ENCODE results near the gene DNAI2. TPM values are rescaled to one million over a fixed set of nuclear protein-coding genes. Genes with fewer than 3 reads are reported as not detected.
A peak's percentile ranks its signal among the peaks of the same experiment; 100 is the strongest.
"Not testable (repeated sequence)": the region's sequence is repeated elsewhere in the genome, so short reads cannot be mapped to it uniquely, and the experiment has no call there.

DNAI2 gene
- polyA plus RNA-seq, 3 donors from 2014 or later, result 0.74 TPM; not detected in 2

DNA sequence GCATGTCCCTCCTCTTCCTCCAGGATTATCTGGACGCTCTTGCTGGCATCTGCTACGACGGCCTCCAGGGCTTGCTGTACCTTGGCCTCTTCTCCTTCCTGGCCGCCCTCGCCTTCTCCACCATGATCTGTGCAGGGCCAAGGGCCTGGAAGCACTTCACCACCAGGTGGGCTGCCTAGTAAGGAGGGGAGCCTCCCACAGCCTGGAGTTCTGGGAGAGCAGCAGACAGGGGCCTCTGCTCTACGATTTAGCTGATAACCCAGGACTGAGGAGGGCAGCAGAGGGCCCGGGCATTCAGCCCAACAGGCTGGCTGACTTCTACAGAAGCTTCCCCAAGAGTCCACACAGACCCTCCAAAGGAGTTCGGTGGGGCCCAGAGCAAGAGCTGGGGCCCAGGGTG lies 21.8 kb upstream of the DNAI2 start:
- peaks cover 0 to 2% of the 10 kb centered on the region in 2 donors for H3K4me1 Mint-ChIP-seq
- no peaks in the 10 kb centered on the region for H3K27me3 Mint-ChIP-seq (ENCODE audit: low read depth in 3 of 3)
- H3K36me3 Mint-ChIP-seq, result peaks cover 0 to 10% (median 3%) of the 10 kb centered on the region in 3 donors
- H3K27ac Mint-ChIP-seq, result no peak overlapping the region
- H3K9me3 Mint-ChIP-seq, result no peaks in the 10 kb centered on the region
- no peak overlapping the region for H3K4me3 Mint-ChIP-seq
- no peak for DNase-seq

DNA sequence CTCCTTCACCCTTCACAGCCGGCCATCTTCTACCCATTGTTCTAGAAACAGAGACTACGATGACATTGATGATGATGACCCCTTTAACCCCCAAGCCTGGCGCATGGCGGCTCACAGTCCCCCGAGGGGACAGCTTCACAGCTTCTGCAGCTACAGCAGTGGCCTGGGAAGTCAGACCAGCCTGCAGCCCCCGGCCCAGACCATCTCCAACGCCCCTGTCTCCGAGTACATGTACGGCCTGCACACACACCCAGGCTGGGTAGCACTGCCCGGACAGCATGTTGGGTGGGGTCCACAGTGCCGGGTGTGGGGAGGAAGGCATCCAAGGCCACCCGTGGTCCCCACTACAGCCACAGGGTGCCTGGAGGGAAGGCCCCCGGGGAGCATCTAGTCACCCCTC lies 21.0 kb upstream of the DNAI2 start:
- Mint-ChIP-seq H3K4me3 (no peak overlapping the region), H3K36me3 (peaks cover 0 to 10% (median 3%) of the 10 kb centered on the region in 3 donors), H3K27me3 (ENCODE audit: low read depth in 3 of 3) (no peaks in the 10 kb centered on the region), H3K27ac (no peak overlapping the region), H3K4me1 (peaks cover 0 to 2% of the 10 kb centered on the region in 2 donors), H3K9me3 (no peaks in the 10 kb centered on the region)
- no peak for DNase-seq

DNA sequence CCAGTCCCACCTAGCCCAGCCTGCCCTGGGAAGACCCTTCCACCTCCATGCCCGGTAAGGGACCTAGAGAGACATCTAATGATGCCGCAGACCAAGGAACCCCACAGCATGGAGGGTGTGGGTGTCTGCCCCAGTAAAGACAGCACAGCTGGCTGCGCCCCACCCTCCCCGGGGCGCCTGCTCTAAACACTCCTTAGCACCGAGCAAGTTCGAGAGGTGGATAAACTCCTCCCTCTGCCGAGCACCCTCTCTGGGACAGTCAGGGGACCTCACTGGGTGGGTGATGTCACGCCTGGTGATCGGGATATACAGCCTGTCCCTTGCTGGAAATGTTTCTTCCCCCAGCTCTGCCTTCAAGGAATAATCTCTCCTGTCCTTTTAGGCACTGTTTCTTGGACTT lies 16.7 kb upstream of the DNAI2 start:
- Mint-ChIP-seq H3K9me3 (no peaks in the 10 kb centered on the region), H3K36me3 (no peaks in the 10 kb centered on the region), H3K27ac (no peak overlapping the region), H3K27me3 (ENCODE audit: low read depth in 3 of 3) (peaks cover 0 to 2% (median 0%) of the 10 kb centered on the region in 3 donors), H3K4me1 (no peaks in the 10 kb centered on the region), H3K4me3 (no peak overlapping the region)
- DNase-seq, result no peak

DNA sequence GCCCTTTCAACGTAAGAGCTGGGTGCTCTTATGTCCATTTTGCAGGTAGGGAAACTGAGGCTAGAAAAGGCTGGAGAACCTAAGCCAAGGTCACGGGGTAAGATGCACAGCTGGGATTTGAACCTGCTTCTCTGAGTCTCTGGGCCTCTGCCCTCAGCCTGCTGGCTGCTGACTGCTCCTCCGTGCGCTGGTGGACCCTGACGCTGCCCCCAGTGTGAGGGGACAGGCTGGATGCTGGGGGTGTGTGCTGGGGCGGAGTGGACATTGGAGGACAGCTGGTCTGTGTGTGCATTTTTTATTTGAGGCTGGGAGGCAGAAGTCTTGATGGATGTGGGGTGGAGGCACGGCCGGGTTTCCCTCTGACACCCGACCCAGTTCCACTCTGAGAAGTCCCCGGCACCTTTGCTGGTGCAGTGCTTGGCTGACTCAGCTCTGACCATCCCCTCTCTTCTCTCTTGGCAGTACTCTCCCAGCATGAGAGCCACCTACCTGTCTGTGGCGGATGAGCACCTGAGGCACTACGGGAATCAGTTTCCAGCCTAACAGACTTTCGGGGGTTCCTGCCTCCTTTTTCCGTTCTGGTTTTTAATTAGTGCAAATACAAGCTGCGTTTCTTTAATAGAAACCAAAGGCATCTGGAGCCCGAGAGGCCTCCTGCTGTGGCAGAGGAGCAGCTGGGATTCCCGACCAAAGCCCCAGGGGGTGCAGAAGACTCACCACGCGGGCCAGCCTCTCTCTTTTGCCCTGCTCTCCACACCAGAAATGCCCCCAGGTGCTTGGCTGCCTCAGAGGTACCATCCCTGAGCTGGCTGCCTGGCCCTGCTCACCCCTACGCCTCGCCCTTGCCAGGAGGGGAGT lies 14.1 kb upstream of the DNAI2 start:
- Mint-ChIP-seq H3K27ac (no peak overlapping the region), H3K27me3 (ENCODE audit: low read depth in 3 of 3) (peaks cover 0 to 2% (median 1%) of the 10 kb centered on the region in 3 donors), H3K36me3 (no peaks in the 10 kb centered on the region)

DNA sequence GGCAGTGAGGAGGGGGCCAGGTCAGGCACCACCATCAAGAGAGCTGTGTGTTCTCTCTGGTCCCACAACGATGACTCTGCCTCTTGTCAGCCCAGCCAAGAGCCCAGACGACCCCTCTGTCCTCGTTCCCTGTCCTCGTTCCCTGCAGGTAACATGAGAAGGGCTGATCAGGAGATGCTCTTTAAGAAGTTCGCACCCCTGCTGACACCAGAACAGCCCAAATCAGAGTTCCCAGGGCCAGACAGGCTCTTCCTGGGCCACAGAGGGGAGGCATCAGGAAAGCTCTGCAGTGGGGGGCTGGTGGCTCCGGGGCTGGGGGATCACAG lies 13.5 kb upstream of the DNAI2 start:
- no peak overlapping the region for H3K4me3 Mint-ChIP-seq
- DNase-seq, result no peak
- peaks cover 0 to 2% (median 1%) of the 10 kb centered on the region in 3 donors for H3K27me3 Mint-ChIP-seq (ENCODE audit: low read depth in 3 of 3)
- H3K36me3 Mint-ChIP-seq, result no peaks in the 10 kb centered on the region
- no peaks in the 10 kb centered on the region for H3K9me3 Mint-ChIP-seq
- no peak overlapping the region for H3K27ac Mint-ChIP-seq
- no peaks in the 10 kb centered on the region for H3K4me1 Mint-ChIP-seq

More for the DNA sequence above, 14.1 kb upstream of the DNAI2 start:
- H3K4me1 Mint-ChIP-seq, result no peaks in the 10 kb centered on the region
- no peak for DNase-seq
- H3K4me3 Mint-ChIP-seq, result no peak overlapping the region
- no peaks in the 10 kb centered on the region for H3K9me3 Mint-ChIP-seq

DNA sequence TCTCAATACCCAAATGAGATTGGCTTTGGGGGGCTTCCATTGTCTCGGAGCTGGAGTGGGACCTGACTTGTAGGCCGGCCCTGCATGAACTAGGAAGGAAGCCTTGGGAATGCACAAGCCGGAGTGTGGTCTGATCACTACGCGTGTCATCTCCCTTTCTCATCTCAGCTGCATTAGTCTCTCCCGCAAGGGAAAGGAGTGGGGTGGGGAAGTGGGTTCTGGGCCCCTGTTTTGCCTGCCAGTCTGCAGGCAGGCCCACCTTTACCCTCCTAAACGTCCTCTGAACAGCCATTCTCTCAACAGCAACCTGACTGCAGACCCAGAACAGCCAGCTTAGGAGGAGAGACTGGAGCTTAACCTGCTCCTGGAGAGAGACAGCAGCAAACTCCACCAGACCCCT lies 11.4 kb upstream of the DNAI2 start:
- no peak for DNase-seq
- peaks cover 0 to 3% (median 2%) of the 10 kb centered on the region in 3 donors for H3K27me3 Mint-ChIP-seq (ENCODE audit: low read depth in 3 of 3)
- no peak overlapping the region for H3K4me3 Mint-ChIP-seq
- no peaks in the 10 kb centered on the region for H3K4me1 Mint-ChIP-seq
- H3K9me3 Mint-ChIP-seq, result no peaks in the 10 kb centered on the region
- H3K27ac Mint-ChIP-seq, result no peak overlapping the region
- H3K36me3 Mint-ChIP-seq, result peaks cover 0 to 2% (median 0%) of the 10 kb centered on the region in 3 donors

DNA sequence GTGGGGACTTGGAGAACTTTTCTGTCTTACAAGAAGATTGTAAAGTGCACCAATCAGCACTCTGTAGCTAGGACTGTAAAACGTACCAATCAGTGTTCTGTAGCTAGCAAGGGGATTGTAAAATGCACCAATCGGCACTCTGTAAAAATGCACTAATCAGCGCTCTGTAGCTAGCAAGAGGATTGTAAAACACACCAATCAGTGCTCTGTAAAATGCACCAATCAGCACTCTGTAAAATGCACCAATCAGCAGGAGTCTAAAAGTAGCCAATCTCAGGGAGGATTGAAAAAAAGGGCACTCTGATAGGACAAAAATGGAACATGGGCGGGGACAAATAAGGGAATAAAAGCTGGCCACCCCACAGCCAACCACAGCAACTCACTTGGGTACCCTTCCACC lies 7.0 kb upstream of the DNAI2 start:
- H3K36me3 Mint-ChIP-seq; H3K4me3 Mint-ChIP-seq; DNase-seq; H3K27ac Mint-ChIP-seq; H3K27me3 Mint-ChIP-seq (ENCODE audit: low read depth in 3 of 3); H3K4me1 Mint-ChIP-seq; H3K9me3 Mint-ChIP-seq: not testable (repeated sequence)

DNA sequence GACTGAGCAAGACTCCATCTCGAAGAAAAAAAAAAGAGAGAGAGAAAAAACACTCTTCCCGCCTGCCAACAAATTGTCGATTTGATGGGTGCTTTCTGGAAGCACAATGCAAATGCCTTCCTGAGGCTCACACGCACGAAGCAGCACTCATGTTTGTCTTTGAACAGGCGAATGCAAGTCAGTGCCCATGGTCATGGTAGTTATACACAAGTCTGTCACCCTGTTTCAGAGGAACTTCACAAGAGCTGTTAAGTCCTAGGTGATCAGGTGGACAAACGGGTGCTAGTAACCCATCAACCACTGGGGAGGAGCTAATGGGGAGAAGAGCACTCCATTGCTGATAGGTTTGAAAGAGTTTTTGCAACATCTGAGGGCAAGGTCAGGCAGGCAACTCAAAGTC lies 6.5 kb upstream of the DNAI2 start:
- no peak for DNase-seq
- Mint-ChIP-seq H3K9me3 (no peaks in the 10 kb centered on the region), H3K36me3 (peaks cover 0 to 5% (median 0%) of the 10 kb centered on the region in 3 donors), H3K4me3 (no peak overlapping the region), H3K27ac (peak overlapping the region in 1 of 6 donors; percentile 4), H3K4me1 (peaks cover 0 to 2% of the 10 kb centered on the region in 2 donors), H3K27me3 (ENCODE audit: low read depth in 3 of 3) (peaks cover 1 to 6% (median 3%) of the 10 kb centered on the region in 3 donors)

DNA sequence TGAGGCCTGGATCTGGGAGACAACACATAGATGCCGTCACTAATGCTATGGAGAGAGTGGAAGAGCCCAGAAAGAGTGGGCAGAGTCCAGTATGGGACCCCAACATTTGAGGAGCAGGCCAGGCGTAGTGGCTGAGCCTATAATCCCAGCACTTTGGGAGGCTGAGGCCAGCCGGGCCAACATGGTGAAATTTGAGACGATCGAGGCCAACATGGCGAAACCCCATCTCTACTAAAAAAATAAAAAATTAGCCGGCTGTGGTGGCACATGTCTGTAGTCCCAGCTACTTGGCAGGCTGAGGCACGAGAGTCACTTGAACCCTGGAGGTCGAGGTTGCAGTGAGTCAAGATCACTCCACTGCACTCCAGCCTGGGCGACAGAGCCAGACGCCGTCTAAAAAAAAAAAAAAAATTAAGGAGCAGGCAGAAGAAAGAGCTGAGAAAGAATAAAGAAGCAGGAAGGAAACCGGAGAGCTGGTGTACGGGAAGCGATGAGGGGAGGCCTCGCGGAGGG lies 6.0 kb upstream of the DNAI2 start:
- no peak for DNase-seq
- Mint-ChIP-seq H3K4me1 (peaks cover 0 to 2% of the 10 kb centered on the region in 2 donors), H3K9me3 (no peaks in the 10 kb centered on the region), H3K4me3 (no peak overlapping the region), H3K36me3 (peaks cover 0 to 5% (median 0%) of the 10 kb centered on the region in 3 donors), H3K27me3 (ENCODE audit: low read depth in 3 of 3) (peaks cover 1 to 6% (median 3%) of the 10 kb centered on the region in 3 donors), H3K27ac (no peak overlapping the region)

DNA sequence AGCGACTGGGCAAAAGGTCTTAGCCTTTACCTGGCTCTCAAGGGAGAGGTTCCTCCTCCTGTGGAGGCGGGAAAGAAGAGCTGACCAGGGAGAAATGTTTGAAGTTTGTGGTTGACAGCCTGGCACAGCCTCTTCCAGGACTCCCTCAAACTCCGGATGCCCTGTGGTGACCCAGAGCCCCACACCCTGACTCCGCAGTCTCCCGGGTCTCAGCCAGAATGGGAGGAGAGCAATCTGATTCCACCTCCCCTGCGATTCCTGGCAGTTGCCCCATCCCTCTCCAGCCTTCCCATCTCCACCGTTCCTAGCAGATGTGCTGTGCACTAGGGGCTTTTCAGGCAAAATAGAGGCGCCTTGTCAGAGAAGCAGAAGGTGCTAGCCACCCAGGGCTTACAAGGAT lies 5.5 kb upstream of the DNAI2 start:
- Mint-ChIP-seq H3K27me3 (ENCODE audit: low read depth in 3 of 3) (peaks cover 1 to 7% (median 3%) of the 10 kb centered on the region in 3 donors), H3K4me3 (no peak overlapping the region), H3K36me3 (peaks cover 0 to 5% (median 0%) of the 10 kb centered on the region in 3 donors), H3K4me1 (peaks cover 0 to 6% of the 10 kb centered on the region in 2 donors), H3K27ac (no peak overlapping the region), H3K9me3 (no peaks in the 10 kb centered on the region)
- no peak for DNase-seq

DNA sequence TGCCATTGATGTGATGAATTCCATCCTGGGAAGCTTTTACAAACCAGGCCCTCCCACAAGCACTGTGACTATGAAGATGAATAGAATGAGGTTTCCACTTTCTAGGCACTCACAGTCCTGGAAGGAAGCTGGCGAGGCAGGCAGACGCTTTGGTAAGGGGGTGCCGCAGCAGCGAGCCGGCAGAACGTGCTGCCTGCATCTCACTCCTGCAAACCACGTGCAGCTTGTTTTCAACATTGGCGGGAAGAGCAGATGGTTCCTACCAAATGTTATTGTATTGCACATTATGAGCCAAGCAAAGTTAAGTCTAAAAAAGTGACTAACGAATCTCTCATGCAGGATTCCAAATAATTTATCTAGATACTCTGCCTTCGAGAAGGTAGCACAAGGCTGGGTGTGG lies 3.7 kb upstream of the DNAI2 start:
- peak overlapping the region in 1 of 5 donors; percentile 18 for H3K4me3 Mint-ChIP-seq
- DNase-seq, result no peak
- peak overlapping the region in 1 of 6 donors; percentile 58 for H3K27ac Mint-ChIP-seq
- H3K36me3 Mint-ChIP-seq, result peaks cover 0 to 5% (median 0%) of the 10 kb centered on the region in 3 donors
- no peaks in the 10 kb centered on the region for H3K9me3 Mint-ChIP-seq
- H3K27me3 Mint-ChIP-seq (ENCODE audit: low read depth in 3 of 3), result peaks cover 3 to 10% (median 7%) of the 10 kb centered on the region in 3 donors
- peaks cover 17 to 23% of the 10 kb centered on the region in 2 donors for H3K4me1 Mint-ChIP-seq

DNA sequence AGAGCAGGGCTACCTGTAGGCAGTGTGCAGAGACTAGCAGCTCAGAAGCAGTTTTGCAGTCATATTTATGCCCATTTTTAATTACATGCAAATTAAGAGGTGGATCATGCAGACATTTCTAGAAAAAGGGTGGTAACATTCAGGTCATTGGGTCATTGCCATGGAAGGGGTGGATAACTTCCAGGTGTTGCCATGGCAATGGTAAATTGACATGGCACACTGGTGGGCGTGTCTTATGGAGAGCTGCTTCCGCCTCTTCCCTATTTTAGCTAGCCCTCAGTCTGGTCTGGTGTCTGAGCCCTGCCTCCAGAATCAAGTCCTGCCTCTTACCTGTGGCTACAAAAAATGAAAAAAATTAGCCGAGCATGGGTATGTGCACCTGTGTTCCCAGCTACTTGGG lies 2.8 kb upstream of the DNAI2 start:
- H3K27me3 Mint-ChIP-seq (ENCODE audit: low read depth in 3 of 3), result peaks cover 3 to 14% (median 7%) of the 10 kb centered on the region in 3 donors
- peaks cover 0 to 5% (median 0%) of the 10 kb centered on the region in 3 donors for H3K36me3 Mint-ChIP-seq
- H3K4me3 Mint-ChIP-seq, result no peak overlapping the region

DNA sequence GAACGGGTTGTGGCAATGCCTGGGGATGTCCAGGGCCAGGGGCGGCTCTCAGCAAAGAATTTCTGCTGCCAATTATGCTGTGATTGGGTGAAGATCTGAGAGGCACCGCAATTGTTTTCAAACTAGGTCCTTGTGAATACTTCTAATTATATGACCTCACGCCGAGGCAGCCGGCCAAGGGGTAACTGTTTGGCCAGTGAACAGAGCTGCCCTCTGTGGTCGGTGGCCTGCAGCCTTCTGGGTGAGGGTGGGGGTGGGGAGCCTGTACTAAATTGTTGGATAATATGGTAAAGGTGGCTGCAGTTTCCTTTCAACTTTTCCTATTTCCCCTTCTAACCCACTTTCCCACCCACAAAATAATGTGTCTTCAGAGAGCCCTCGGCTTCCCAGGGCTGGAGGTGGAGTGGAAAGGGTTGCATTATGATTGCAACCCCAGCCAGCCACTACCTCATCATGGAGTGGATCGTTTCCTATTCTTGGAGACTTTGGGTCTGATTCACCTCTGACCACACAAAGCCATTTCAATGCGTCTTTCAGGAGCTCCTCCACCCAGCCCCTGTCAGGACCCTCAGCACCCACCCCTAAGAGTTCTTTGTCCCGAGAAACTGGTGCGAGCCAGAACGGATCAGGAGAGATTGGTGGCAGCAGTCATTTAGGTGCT lies 2.0 kb upstream of the DNAI2 start:
- peaks cover 17 to 32% of the 10 kb centered on the region in 2 donors for H3K4me1 Mint-ChIP-seq

More for the DNA sequence above, 2.8 kb upstream of the DNAI2 start:
- H3K27ac Mint-ChIP-seq, result peak overlapping the region in 1 of 6 donors; percentile 11
- no peak for DNase-seq
- H3K9me3 Mint-ChIP-seq, result no peaks in the 10 kb centered on the region
- peaks cover 17 to 27% of the 10 kb centered on the region in 2 donors for H3K4me1 Mint-ChIP-seq

DNA sequence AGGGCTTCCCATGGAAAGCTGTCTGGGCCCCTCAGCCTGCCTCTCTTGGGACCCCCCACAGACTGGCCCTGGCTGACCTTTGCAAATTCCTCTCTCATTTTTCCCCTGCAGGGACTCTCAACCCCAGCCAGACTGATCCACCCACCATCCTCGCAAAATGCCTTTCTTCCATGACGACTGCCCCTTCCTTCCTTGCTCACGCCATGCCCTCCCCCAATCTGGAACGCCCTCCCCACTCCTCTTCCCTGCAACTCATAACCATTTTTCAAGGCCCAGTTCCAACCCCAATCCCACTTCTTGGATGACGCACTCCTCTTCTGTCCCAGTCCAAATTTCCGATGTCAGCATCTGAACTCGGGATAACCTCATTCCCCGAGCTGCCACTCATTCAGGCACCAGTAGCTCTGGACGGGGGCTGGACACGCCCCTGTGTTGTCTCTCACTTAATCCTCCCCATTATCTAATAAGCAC lies 1.3 kb upstream of the DNAI2 start:
- Mint-ChIP-seq H3K36me3 (peaks cover 0 to 2% (median 0%) of the 10 kb centered on the region in 3 donors), H3K4me3 (peak overlapping the region in 1 of 5 donors; percentile 17), H3K27me3 (ENCODE audit: low read depth in 3 of 3) (peaks cover 3 to 13% (median 7%) of the 10 kb centered on the region in 3 donors), H3K9me3 (no peaks in the 10 kb centered on the region), H3K27ac (peak overlapping the region in 3 of 6 donors; percentile 32 to 91 (median 58)), H3K4me1 (peaks cover 17 to 32% of the 10 kb centered on the region in 2 donors)
- DNase-seq, result no peak

More for the DNA sequence above, 2.0 kb upstream of the DNAI2 start:
- Mint-ChIP-seq H3K27me3 (ENCODE audit: low read depth in 3 of 3) (peaks cover 3 to 16% (median 7%) of the 10 kb centered on the region in 3 donors), H3K9me3 (no peaks in the 10 kb centered on the region), H3K36me3 (peaks cover 0 to 5% (median 0%) of the 10 kb centered on the region in 3 donors), H3K27ac (no peak overlapping the region), H3K4me3 (peak overlapping the region in 3 of 5 donors; percentile 21 to 27 (median 21))
- DNase-seq, result no peak

Data from immature natural killer cell (primary cell).